ENCODE data around the gene KRTAP23-1. TPM values are rescaled to one million over a fixed set of nuclear protein-coding genes. Genes with fewer than 3 reads are reported as not detected.

KRTAP23-1 gene
- total and polyA plus RNA-seq, 10 of the 15 experiments (the other 5 are each of a cell fraction or from before 2014, with no cell fraction given), result not detected

- TF ChIP-seq HCFC1 (IDR thresholded peaks at IDR 0.05; ENCODE audit: low read length) (no peak), IKZF2 (IDR thresholded peaks at IDR 0.05) (no peak), PKNOX1 (IDR thresholded peaks at IDR 0.05) (no peak), E4F1 (IDR thresholded peaks at IDR 0.05; ENCODE audit: borderline replicate concordance, partially characterized antibody) (no peak), CREM (IDR thresholded peaks at IDR 0.05; ENCODE audit: low read depth) (no peak)
These were observed 28.2 kb downstream of the KRTAP23-1 start, which contains the start of gene KRTAP26-1 (continued) for GRCh38 chr21:30320215-30320614.

GRCh38 chr21:30315701-30316100 lies 32.7 kb downstream of the KRTAP23-1 start:
- DNase-seq (ENCODE audit: low read depth, low spot score), result no peak
- Histone ChIP-seq H3K9me3 (replicated peaks; ENCODE audit: control insufficient read depth, insufficient read depth, low read length) (no peaks in the 10 kb centered on the region; the same call in 2 of the 3 replicates), H3K27me3 (replicated peaks in 1 of 2; ENCODE audit: control insufficient read depth in 2 of 2, insufficient read depth in 2 of 2, low read length in 1 of 2) (no peaks in the 10 kb centered on the region), H3K79me2 (ENCODE audit: control insufficient read depth, insufficient read depth, low read length) (no peaks in the 10 kb centered on the region), H3K4me2 (ENCODE audit: control insufficient read depth, insufficient read depth) (no peak overlapping the region), H3K4me3 (no peak overlapping the region), H3K9ac (ENCODE audit: control insufficient read depth, insufficient read depth, low read length) (no peak overlapping the region), H3K36me3 (ENCODE audit: control insufficient read depth in 2 of 2, insufficient read depth in 2 of 2, low read length in 1 of 2) (no peaks in the 10 kb centered on the region), H3K4me1 (ENCODE audit: control insufficient read depth, insufficient read depth, low read length) (no peaks in the 10 kb centered on the region), H2AFZ (ENCODE audit: control insufficient read depth, low read depth, low read length) (no peak overlapping the region), H4K20me1 (ENCODE audit: control insufficient read depth, insufficient read depth) (no peaks in the 10 kb centered on the region), H3K27ac (ENCODE audit: control insufficient read depth, insufficient read depth) (no peak overlapping the region)
- ChIA-PET POLR2A (no interaction called here), RAD21 (ENCODE audit: unreplicated experiment) (no interaction called here), SMC1A (ENCODE audit: uncharacterized antibody, unreplicated experiment) (no interaction called here), CTCF (no interaction called here)
- no peak for TF ChIP-seq SREBF1 (IDR thresholded peaks at IDR 0.05; ENCODE audit: low read length)
- no peak for TF ChIP-seq NFYA (IDR thresholded peaks at IDR 0.05; ENCODE audit: borderline replicate concordance, low read depth, low read length)
- no peak for TF ChIP-seq RUNX3 (IDR thresholded peaks at IDR 0.05; ENCODE audit: low read length)
- intact Hi-C loops (cut with micrococcal nuclease; ENCODE audit: unreplicated experiment), result no loop called here
- in situ Hi-C loops (cut with MboI), result loop anchor here (10.0 kb wide), 1 partner anchor 61 kb away; no protein-coding TSS in a partner anchor
- no peak for FAIRE-seq
- no TSS peak for BruUV-seq (replicated peaks)
- no peak for ATAC-seq
- WGBS (ENCODE audit: insufficient coverage, insufficient replicate concordance, low lambda C conversion rate, missing lambda C conversion rate), result 12% methylated on average over 2 of the region's 2 CpGs
